ENCODE measurements around the gene PINK1.
"Not testable (repeated sequence)": the region's sequence is repeated elsewhere in the genome, so short reads cannot be mapped to it uniquely, and the experiment has no call there.

DNA sequence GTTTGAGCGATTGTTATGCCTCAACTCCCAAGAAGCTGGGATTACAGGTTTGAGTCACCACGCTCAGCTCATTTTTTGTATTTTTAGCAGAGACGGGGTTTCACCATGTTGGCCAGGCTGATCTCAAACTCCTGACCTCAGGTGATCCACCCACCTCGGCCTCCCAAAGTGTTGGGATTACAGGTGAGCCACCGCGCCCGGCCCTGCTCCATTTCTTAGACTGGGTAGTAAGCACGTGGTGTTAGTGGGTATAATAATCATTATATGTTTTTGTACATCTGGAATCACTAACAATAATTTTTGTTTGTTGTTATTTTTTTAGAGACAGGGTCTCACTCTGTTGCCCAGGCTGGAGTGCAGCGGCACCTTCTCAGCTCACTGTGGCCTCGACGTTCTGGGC is 40.4 kb downstream of the PINK1 start:
- not testable (repeated sequence) for TF ChIP-seq CTCF (conservative IDR thresholded peaks at IDR 0.05; ENCODE audit: low read depth, low read length); EZH2 (IDR thresholded peaks at IDR 0.05; ENCODE audit: borderline replicate concordance, low read depth, low read length, poor library complexity, severe bottlenecking)
